Caco-2 (cell line): ENCODE measurements around the gene SSMEM1. TPM values are rescaled to one million over a fixed set of nuclear protein-coding genes. Genes with fewer than 3 reads are reported as not detected.

Experiments
- BruUV-seq: library from RNA; stranded (reverse); fragments of 400-500 nt; replicated peaks from 2 replicates; lab custom pipeline; 2021; lab: Mats Ljungman, UMichigan
- CTCF ChIA-PET: fragments of 300-600 bp; sonication (Branson Sonifier 250); formaldehyde crosslinking; loops from one replicate; lab custom pipeline; 2022; ENCODE audit warnings: antibody characterized with exemption; lab: Charles Lee
- POLR2A ChIA-PET: fragments of 300-600 bp; sonication (Branson Sonifier 250); formaldehyde crosslinking; loops from one replicate; lab custom pipeline; 2022; ENCODE audit warnings: antibody characterized with exemption; lab: Charles Lee
- DNase-seq, 2 experiments: peaks; one replicate each; pipeline versions ENCODE4 v3.0.0 to v3.0.0-alpha.2; 2020 to 2022
- H3K27me3 ChIP-seq: replicated peaks from 2 replicates; pipeline ENCODE4 v1.6.0; 2011; ENCODE audit warnings: low read length; ENCODE audit not compliant: control insufficient read depth, insufficient read depth
- H3K36me3 ChIP-seq: 2 replicates; pipeline ENCODE4 v1.5.1; 2011; ENCODE audit warnings: low read length; ENCODE audit not compliant: control insufficient read depth, insufficient read depth
- H3K4me1 ChIP-seq: fragments of 250-450 bp; sonication (Bioruptor Pico); 2 replicates; pipeline ENCODE4 v1.5.1; 2020; ENCODE audit warnings: mild to moderate bottlenecking
- H3K4me3 ChIP-seq: 2 replicates; pipeline ENCODE4 v1.5.1; 2011; ENCODE audit warnings: low read depth, mild to moderate bottlenecking, control low read depth, low read length
- H3K9me3 ChIP-seq: fragments of 250-450 bp; sonication (Bioruptor Pico); 2 replicates; pipeline ENCODE4 v1.5.1; 2020; ENCODE audit warnings: mild to moderate bottlenecking, moderate library complexity
- H3K27ac Mint-ChIP-seq: one replicate; pipeline ENCODE4 v1.8.0; 2022; ENCODE audit warnings: mixed read lengths; ENCODE audit not compliant: unreplicated experiment
- H3K27me3 Mint-ChIP-seq: one replicate; pipeline ENCODE4 v1.8.0; 2022; ENCODE audit warnings: mixed read lengths; ENCODE audit not compliant: insufficient read depth, unreplicated experiment
- H3K36me3 Mint-ChIP-seq: one replicate; pipeline ENCODE4 v1.8.0; 2022; ENCODE audit warnings: mild to moderate bottlenecking, mixed read lengths; ENCODE audit not compliant: insufficient read depth, unreplicated experiment
- H3K4me1 Mint-ChIP-seq: one replicate; pipeline ENCODE4 v1.8.0; 2022; ENCODE audit warnings: low read depth, mixed read lengths; ENCODE audit not compliant: unreplicated experiment
- H3K4me3 Mint-ChIP-seq: one replicate; pipeline ENCODE4 v1.8.0; 2022; ENCODE audit warnings: mild to moderate bottlenecking, moderate library complexity, mixed read lengths; ENCODE audit not compliant: unreplicated experiment
- H3K9me3 Mint-ChIP-seq: one replicate; pipeline ENCODE4 v1.8.0; 2022; ENCODE audit warnings: mixed read lengths; ENCODE audit not compliant: unreplicated experiment
- intact Hi-C: fragments of 100-400 bp; cut with micrococcal nuclease; formaldehyde crosslinking; loops from one replicate; pipeline ENCODE4 v1.10.0; 2022; ENCODE audit not compliant: unreplicated experiment
- total RNA-seq: library from RNA; stranded (reverse); gene quantifications from 2 replicates; pipeline ENCODE4 v1.2.3, GENCODE V29; 2022
- TF ChIP-seq, protein P1 (sequence below), 2 experiments: fragments of 200-600 bp in 1 of 2; IDR thresholded peaks; 1 replicate in 1 of 2; 2 replicates in 1 of 2; pipeline versions ENCODE4 v1.5.1 to v1.8.0; 2011 to 2022; ENCODE audit warnings: antibody characterized with exemption in 1 of 2, control low read depth in 1 of 2, inconsistent platforms in 1 of 2, low read depth in 1 of 2, low read length in 1 of 2, mild to moderate bottlenecking in 1 of 2, moderate library complexity in 1 of 2; ENCODE audit not compliant: insufficient read depth in 1 of 2, severe bottlenecking in 1 of 2, unreplicated experiment in 1 of 2

SSMEM1 gene
- total RNA-seq, 1 experiment from 2014 or later = not detected

DNA sequence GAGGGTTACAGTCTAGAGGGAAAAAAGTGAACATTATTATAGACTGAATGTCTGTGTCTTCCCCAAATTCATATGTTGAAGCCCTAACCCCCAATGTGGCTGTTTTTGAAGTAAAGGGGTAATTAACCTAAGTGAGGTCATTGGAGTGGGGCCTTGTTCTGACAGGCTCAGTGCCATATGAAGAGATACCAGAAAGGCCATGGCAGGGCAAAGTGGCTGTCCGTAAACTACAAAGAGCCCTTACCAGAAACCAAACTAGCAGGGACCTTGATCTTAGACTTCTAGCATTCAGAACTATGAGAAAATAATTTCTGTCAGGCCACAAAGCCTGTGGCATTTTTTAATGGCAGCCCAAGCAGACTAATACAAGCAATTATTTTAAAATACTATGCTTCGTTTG is 11.2 kb upstream of the SSMEM1 start:
- Histone ChIP-seq H3K9me3 (no peaks in the 10 kb centered on the region), H3K4me1 (no peaks in the 10 kb centered on the region), H3K4me3 (no peak overlapping the region), H3K36me3 (no peaks in the 10 kb centered on the region), H3K27me3 (no peaks in the 10 kb centered on the region)
- no peak overlapping the region for H3K27ac Mint-ChIP-seq
- ChIA-PET POLR2A (no interaction called here), CTCF (no interaction called here)
- no peaks in the 10 kb centered on the region for H3K4me1 Mint-ChIP-seq
- no TSS peak for BruUV-seq
- H3K27me3 Mint-ChIP-seq = no peaks in the 10 kb centered on the region
- intact Hi-C loops = no loop called here
- no peak overlapping the region for H3K4me3 Mint-ChIP-seq
- H3K9me3 Mint-ChIP-seq = no peaks in the 10 kb centered on the region
- TF ChIP-seq, protein P1, sequence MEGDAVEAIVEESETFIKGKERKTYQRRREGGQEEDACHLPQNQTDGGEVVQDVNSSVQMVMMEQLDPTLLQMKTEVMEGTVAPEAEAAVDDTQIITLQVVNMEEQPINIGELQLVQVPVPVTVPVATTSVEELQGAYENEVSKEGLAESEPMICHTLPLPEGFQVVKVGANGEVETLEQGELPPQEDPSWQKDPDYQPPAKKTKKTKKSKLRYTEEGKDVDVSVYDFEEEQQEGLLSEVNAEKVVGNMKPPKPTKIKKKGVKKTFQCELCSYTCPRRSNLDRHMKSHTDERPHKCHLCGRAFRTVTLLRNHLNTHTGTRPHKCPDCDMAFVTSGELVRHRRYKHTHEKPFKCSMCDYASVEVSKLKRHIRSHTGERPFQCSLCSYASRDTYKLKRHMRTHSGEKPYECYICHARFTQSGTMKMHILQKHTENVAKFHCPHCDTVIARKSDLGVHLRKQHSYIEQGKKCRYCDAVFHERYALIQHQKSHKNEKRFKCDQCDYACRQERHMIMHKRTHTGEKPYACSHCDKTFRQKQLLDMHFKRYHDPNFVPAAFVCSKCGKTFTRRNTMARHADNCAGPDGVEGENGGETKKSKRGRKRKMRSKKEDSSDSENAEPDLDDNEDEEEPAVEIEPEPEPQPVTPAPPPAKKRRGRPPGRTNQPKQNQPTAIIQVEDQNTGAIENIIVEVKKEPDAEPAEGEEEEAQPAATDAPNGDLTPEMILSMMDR (IDR thresholded peaks at IDR 0.05; ENCODE audit: insufficient read depth in 1 of 2, low read depth in 1 of 2, low read length in 1 of 2, severe bottlenecking in 1 of 2, unreplicated experiment in 1 of 2) = no peak
- peaks cover 27% of the 10 kb centered on the region for H3K36me3 Mint-ChIP-seq
- no peak for DNase-seq

DNA sequence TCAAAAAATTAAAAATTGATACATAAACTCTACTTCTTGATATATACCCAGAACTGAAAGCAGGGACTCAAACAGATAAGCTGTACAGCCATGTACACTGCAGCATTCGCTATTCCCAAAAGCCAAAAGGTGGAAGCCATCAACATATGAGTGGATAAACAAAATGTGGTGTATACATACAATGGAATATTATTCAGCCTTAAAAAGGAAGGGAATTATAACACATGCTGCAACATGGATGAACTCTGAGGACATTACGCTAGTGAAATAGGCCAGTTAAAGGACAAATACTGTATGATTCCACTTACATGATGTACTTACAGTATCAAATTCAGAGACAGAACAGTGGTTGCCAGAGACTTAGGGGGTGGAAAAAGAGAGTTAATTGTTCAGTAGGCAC is 10.6 kb upstream of the SSMEM1 start:
- TF ChIP-seq, protein P1 (IDR thresholded peaks at IDR 0.05; ENCODE audit: insufficient read depth in 1 of 2, low read depth in 1 of 2, low read length in 1 of 2, severe bottlenecking in 1 of 2, unreplicated experiment in 1 of 2) = no peak
- BruUV-seq = no TSS peak
- DNase-seq = no peak
- H3K9me3 ChIP-seq = no peaks in the 10 kb centered on the region
- H3K36me3 ChIP-seq = no peaks in the 10 kb centered on the region
- Mint-ChIP-seq H3K36me3 (peaks cover 33% of the 10 kb centered on the region), H3K27ac (no peak overlapping the region), H3K9me3 (no peaks in the 10 kb centered on the region), H3K4me3 (no peak overlapping the region), H3K27me3 (no peaks in the 10 kb centered on the region), H3K4me1 (no peaks in the 10 kb centered on the region)
- no peaks in the 10 kb centered on the region for H3K27me3 ChIP-seq
- H3K4me1 ChIP-seq = no peaks in the 10 kb centered on the region
- CTCF ChIA-PET = no interaction called here
- no peak overlapping the region for H3K4me3 ChIP-seq
- intact Hi-C loops = no loop called here
- POLR2A ChIA-PET = no interaction called here

DNA sequence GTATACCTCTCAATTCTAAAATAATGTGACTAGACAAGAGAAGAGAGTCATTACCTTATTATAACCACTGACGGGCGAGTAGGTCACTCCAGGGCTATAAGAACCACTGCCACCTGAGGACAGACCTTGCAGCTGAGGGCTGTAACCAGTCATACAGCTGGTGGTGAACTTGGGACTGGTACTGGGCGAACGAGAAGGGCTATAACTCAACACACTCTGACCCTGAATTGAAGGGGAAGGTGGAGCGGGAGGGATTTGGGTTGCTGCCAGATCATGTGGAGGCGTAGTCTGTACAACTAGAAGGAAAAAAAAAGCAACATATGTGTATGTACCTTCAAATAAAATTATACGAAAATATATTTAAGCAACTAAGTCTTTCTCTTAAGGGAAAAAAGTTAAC is 5.9 kb upstream of the SSMEM1 start:
- H3K9me3 Mint-ChIP-seq = no peaks in the 10 kb centered on the region
- ChIA-PET POLR2A (no interaction called here), CTCF (no interaction called here)
- no peaks in the 10 kb centered on the region for H3K27me3 ChIP-seq
- peaks cover 7% of the 10 kb centered on the region for H3K4me1 ChIP-seq
- intact Hi-C loops = no loop called here
- BruUV-seq = no TSS peak
- H3K4me3 Mint-ChIP-seq = no peak overlapping the region
- H3K9me3 ChIP-seq = no peaks in the 10 kb centered on the region
- no peaks in the 10 kb centered on the region for H3K36me3 ChIP-seq
- H3K27me3 Mint-ChIP-seq = no peaks in the 10 kb centered on the region
- no peak for DNase-seq
- H3K4me3 ChIP-seq = no peak overlapping the region
- H3K4me1 Mint-ChIP-seq = no peaks in the 10 kb centered on the region
- H3K36me3 Mint-ChIP-seq = peaks cover 46% of the 10 kb centered on the region
- H3K27ac Mint-ChIP-seq = no peak overlapping the region
- TF ChIP-seq, protein P1 (IDR thresholded peaks at IDR 0.05; ENCODE audit: insufficient read depth in 1 of 2, low read depth in 1 of 2, low read length in 1 of 2, severe bottlenecking in 1 of 2, unreplicated experiment in 1 of 2) = no peak
